Ovary (tissue), 3 donors: ENCODE measurements around the gene UNCX.
"Not testable (repeated sequence)": the region's sequence is repeated elsewhere in the genome, so short reads cannot be mapped to it uniquely, and the experiment has no call there.

Experiments used
- EP300 ChIP-seq: sonication (generic); formaldehyde crosslinking; IDR thresholded peaks from one replicate; pipeline ENCODE4 v1.6.1; 2017; ENCODE audit warnings: antibody characterized with exemption
- TF ChIP-seq, protein P1 (sequence below), 3 donors: fragments of 450-650 bp in 2 of 3; fragments of 200-600 bp in 1 of 3; IDR thresholded peaks; one replicate each; pipeline versions ENCODE4 v1.5.1 to v1.8.0; 2016 to 2022; ENCODE audit warnings: antibody characterized with exemption in 3 of 3, mild to moderate bottlenecking in 1 of 3
- donor health status: DM: no; HTN: no; CAD: no.

GRCh38 chr7:1261036-1261435, 28.4 kb downstream of the UNCX start:
- not testable (repeated sequence) for TF ChIP-seq EP300
- TF ChIP-seq, protein P1, sequence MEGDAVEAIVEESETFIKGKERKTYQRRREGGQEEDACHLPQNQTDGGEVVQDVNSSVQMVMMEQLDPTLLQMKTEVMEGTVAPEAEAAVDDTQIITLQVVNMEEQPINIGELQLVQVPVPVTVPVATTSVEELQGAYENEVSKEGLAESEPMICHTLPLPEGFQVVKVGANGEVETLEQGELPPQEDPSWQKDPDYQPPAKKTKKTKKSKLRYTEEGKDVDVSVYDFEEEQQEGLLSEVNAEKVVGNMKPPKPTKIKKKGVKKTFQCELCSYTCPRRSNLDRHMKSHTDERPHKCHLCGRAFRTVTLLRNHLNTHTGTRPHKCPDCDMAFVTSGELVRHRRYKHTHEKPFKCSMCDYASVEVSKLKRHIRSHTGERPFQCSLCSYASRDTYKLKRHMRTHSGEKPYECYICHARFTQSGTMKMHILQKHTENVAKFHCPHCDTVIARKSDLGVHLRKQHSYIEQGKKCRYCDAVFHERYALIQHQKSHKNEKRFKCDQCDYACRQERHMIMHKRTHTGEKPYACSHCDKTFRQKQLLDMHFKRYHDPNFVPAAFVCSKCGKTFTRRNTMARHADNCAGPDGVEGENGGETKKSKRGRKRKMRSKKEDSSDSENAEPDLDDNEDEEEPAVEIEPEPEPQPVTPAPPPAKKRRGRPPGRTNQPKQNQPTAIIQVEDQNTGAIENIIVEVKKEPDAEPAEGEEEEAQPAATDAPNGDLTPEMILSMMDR (IDR thresholded peaks at IDR 0.05) = not testable (repeated sequence)
